HL-60 (cell line): ENCODE data around the gene EMILIN1.

Experiments
- CTCF ChIP-seq: IDR thresholded peaks from one replicate; pipeline ENCODE4 v1.5.1; 2011; ENCODE audit warnings: low read length, control low read depth, inconsistent platforms; ENCODE audit not compliant: insufficient read depth
- POLR2AphosphoS5 ChIP-seq: IDR thresholded peaks from 2 replicates; pipeline ENCODE4 v1.6.1; 2012; ENCODE audit warnings: low read depth

- no peak for TF ChIP-seq CTCF
- TF ChIP-seq POLR2AphosphoS5 = no peak
Observed at GRCh38 chr2:27081984-27082772, 3.8 kb downstream of the EMILIN1 start.
